Testis (tissue), 3 donors: Measurements from ENCODE around the gene SMOC1. TPM values are rescaled to one million over a fixed set of nuclear protein-coding genes. Genes with fewer than 3 reads are reported as not detected.

Experiments used
- DNase-seq: peaks from one replicate; pipeline ENCODE4 v3.0.0-alpha.2; 2019
- H3K27ac ChIP-seq, 2 donors: fragments of 200-600 bp; sonication (generic); one replicate each; pipeline ENCODE4 v1.5.1; 2019
- H3K27me3 ChIP-seq: fragments of 200-600 bp; sonication (generic); one replicate; pipeline ENCODE4 v1.5.1; 2019
- H3K36me3 ChIP-seq: fragments of 200-600 bp; sonication (generic); one replicate; pipeline ENCODE4 v1.5.1; 2017; ENCODE audit warnings: low read depth; ENCODE audit errors: missing control alignments
- H3K4me1 ChIP-seq: fragments of 200-600 bp; sonication (generic); one replicate; pipeline ENCODE4 v1.5.1; 2019
- H3K4me3 ChIP-seq, 2 donors: fragments of 200-600 bp; sonication (generic); one replicate each; pipeline ENCODE4 v1.5.1; 2017 to 2019
- H3K9me3 ChIP-seq: fragments of 200-600 bp; sonication (generic); one replicate; pipeline ENCODE4 v1.5.1; 2017
- CTCF ChIP-seq, 3 experiments: fragments of 450-650 bp in 2 of 3; fragments of 200-600 bp in 1 of 3; sonication (generic) in 1 of 3; IDR thresholded peaks; one replicate each; pipeline ENCODE4 v1.5.1; 2016 to 2019; ENCODE audit warnings: antibody characterized with exemption in 3 of 3, mild to moderate bottlenecking in 2 of 3, moderate library complexity in 1 of 3
- POLR2A ChIP-seq: fragments of 450-650 bp; IDR thresholded peaks from one replicate; pipeline ENCODE4 v1.6.1; 2017; ENCODE audit warnings: antibody characterized with exemption, mild to moderate bottlenecking, moderate library complexity
- WGBS, 2 donors: methylation state at CpG; one replicate each; pipeline ENCODE4 v1.1.5; 2018; 5-methylcytosine and 5-hydroxymethylcytosine counted together
- intact Hi-C: fragments of 100-400 bp; cut with DNase I; formaldehyde crosslinking; loops from one replicate; pipeline ENCODE4 v1.15.1; 2023; ENCODE audit warnings: low total_unique reads
- polyA plus RNA-seq: library from polyadenylated mRNA; stranded (reverse); fragments of 350-450 nt; fragmentation: Illumina TruSeq; extraction: RNeasy Lipid Tissue Mini Kit (QIAGEN cat#74804); gene quantifications from one replicate; pipeline ENCODE4 v1.2.3, GENCODE V29; 2014; ENCODE audit warnings: low read depth, low replicate concordance; ENCODE audit not compliant: insufficient read depth
- total RNA-seq, 2 donors: library from RNA; depleted of rRNA; stranded (reverse); fragments of >200 nt; gene quantifications; one replicate each; pipeline ENCODE4 v1.2.3, GENCODE V29; 2016

Gene SMOC1
- total and polyA plus RNA-seq, 3 donors from 2014 or later: 88.2 to 248 (median 143) TPM

GRCh38 chr14:69994002-69994401, 114.8 kb downstream of the SMOC1 start:
- peaks cover 40% of the 10 kb centered on the region for H3K4me1 ChIP-seq
- H3K27me3 ChIP-seq: no peaks in the 10 kb centered on the region
- no peak overlapping the region for H3K4me3 ChIP-seq
- peak overlapping the region; percentile 12 to 59 for H3K27ac ChIP-seq
- no peak for DNase-seq
- WGBS, 2 donors: 43 to 58% methylated on average over 4 of the region's 4 CpGs
- no peaks in the 10 kb centered on the region for H3K36me3 ChIP-seq
- no peaks in the 10 kb centered on the region for H3K9me3 ChIP-seq
- intact Hi-C loops: no loop called here
- no peak for TF ChIP-seq POLR2A
- no peak for TF ChIP-seq CTCF (IDR thresholded peaks at IDR 0.05)

- WGBS, 2 donors: 87 to 95% methylated on average over 1 of the region's 1 CpG
- no peak overlapping the region for H3K27ac ChIP-seq
- DNase-seq: no peak
- no peaks in the 10 kb centered on the region for H3K9me3 ChIP-seq
- H3K4me3 ChIP-seq: no peak overlapping the region
- H3K4me1 ChIP-seq: peaks cover 25% of the 10 kb centered on the region
- no peak for TF ChIP-seq CTCF (IDR thresholded peaks at IDR 0.05)
- no peak for TF ChIP-seq POLR2A
- intact Hi-C loops: no loop called here
- no peaks in the 10 kb centered on the region for H3K36me3 ChIP-seq
- H3K27me3 ChIP-seq: no peaks in the 10 kb centered on the region
Measured at GRCh38 chr14:69996216-69996615, 117.0 kb downstream of the SMOC1 start.

GRCh38 chr14:69997849-69998248, 118.6 kb downstream of the SMOC1 start:
- no peak overlapping the region for H3K27ac ChIP-seq
- 74 to 75% methylated on average over 5 of the region's 5 CpGs for WGBS, 2 donors
- H3K27me3 ChIP-seq: no peaks in the 10 kb centered on the region
- DNase-seq: no peak
- peaks cover 12% of the 10 kb centered on the region for H3K4me1 ChIP-seq
- TF ChIP-seq POLR2A (no peak), CTCF (IDR thresholded peaks at IDR 0.05) (no peak)
- H3K9me3 ChIP-seq: no peaks in the 10 kb centered on the region
- no peaks in the 10 kb centered on the region for H3K36me3 ChIP-seq
- no peak overlapping the region for H3K4me3 ChIP-seq
- intact Hi-C loops: no loop called here

GRCh38 chr14:69999261-69999674, 120.1 kb downstream of the SMOC1 start:
- no peaks in the 10 kb centered on the region for H3K36me3 ChIP-seq
- intact Hi-C loops: no loop called here
- no peaks in the 10 kb centered on the region for H3K9me3 ChIP-seq
- no peak overlapping the region for H3K4me3 ChIP-seq
- 89 to 93% methylated on average over 10 of the region's 10 CpGs for WGBS, 2 donors
- no peaks in the 10 kb centered on the region for H3K27me3 ChIP-seq
- no peak for DNase-seq
- TF ChIP-seq CTCF (IDR thresholded peaks at IDR 0.05): no peak
- TF ChIP-seq POLR2A: no peak
- H3K27ac ChIP-seq: no peak overlapping the region
- H3K4me1 ChIP-seq: no peaks in the 10 kb centered on the region

- Histone ChIP-seq H3K9me3 (no peaks in the 10 kb centered on the region), H3K27me3 (no peaks in the 10 kb centered on the region), H3K4me3 (no peak overlapping the region), H3K27ac (no peak overlapping the region), H3K36me3 (no peaks in the 10 kb centered on the region), H3K4me1 (no peaks in the 10 kb centered on the region)
- no peak for TF ChIP-seq CTCF (IDR thresholded peaks at IDR 0.05)
- TF ChIP-seq POLR2A: no peak
- WGBS, 2 donors: 86 to 96% methylated on average over 7 of the region's 7 CpGs
- no peak for DNase-seq
- intact Hi-C loops: no loop called here
Measured at GRCh38 chr14:70000601-70001000, 121.4 kb downstream of the SMOC1 start.
